Prostate gland (tissue), 2 donors: ENCODE data around the gene FCAR. TPM values are rescaled to one million over a fixed set of nuclear protein-coding genes. Genes with fewer than 3 reads are reported as not detected.
"Not testable (repeated sequence)": the region's sequence is repeated elsewhere in the genome, so short reads cannot be mapped to it uniquely, and the experiment has no call there.

ENCODE experiments used
- DNase-seq: peaks from one replicate; pipeline ENCODE4 v3.0.0-alpha.2; 2019; ENCODE audit warnings: low spot score
- H3K27ac ChIP-seq, 2 donors: fragments of 200-600 bp; sonication (generic); 2 replicates each; pipeline ENCODE4 v1.5.1; 2017 to 2019
- H3K27me3 ChIP-seq: fragments of 200-600 bp; sonication (generic); replicated peaks from 2 replicates; pipeline ENCODE4 v1.5.1; 2019; ENCODE audit not compliant: insufficient read depth
- H3K36me3 ChIP-seq, 2 donors: fragments of 200-600 bp; sonication (generic); 1 replicate in 1 of 2; 2 replicates in 1 of 2; pipeline versions ENCODE4 v1.5.1 to v1.8.1; 2017 to 2019
- H3K4me1 ChIP-seq: fragments of 200-600 bp; sonication (generic); replicated peaks from 2 replicates; pipeline ENCODE4 v1.5.1; 2019
- H3K4me3 ChIP-seq, 2 donors: fragments of 200-600 bp; sonication (generic); 2 replicates each; pipeline ENCODE4 v1.5.1; 2017 to 2019
- H3K9me3 ChIP-seq: fragments of 200-600 bp; sonication (generic); 2 replicates; pipeline ENCODE4 v1.5.1; 2017
- CTCF ChIP-seq, 4 experiments: fragments of 200-600 bp in 2 of 4; fragments of 450-650 bp in 2 of 4; sonication (generic) in 2 of 4; IDR thresholded peaks; 1 replicate in 3 of 4; 2 replicates in 1 of 4; pipeline ENCODE4 v1.5.1; 2016 to 2019; ENCODE audit warnings: antibody characterized with exemption in 4 of 4, mild to moderate bottlenecking in 2 of 4, moderate library complexity in 2 of 4
- POLR2A ChIP-seq: fragments of 450-650 bp; IDR thresholded peaks from one replicate; pipeline ENCODE4 v1.6.1; 2016; ENCODE audit warnings: antibody characterized with exemption, mild to moderate bottlenecking
- POLR2AphosphoS5 ChIP-seq: sonication (generic); formaldehyde crosslinking; IDR thresholded peaks from one replicate; pipeline ENCODE4 v1.6.1; 2017; ENCODE audit warnings: antibody characterized with exemption
- WGBS: methylation state at CpG from one replicate; pipeline ENCODE4 v1.1.5; 2018; 5-methylcytosine and 5-hydroxymethylcytosine counted together
- intact Hi-C: fragments of 100-400 bp; cut with DNase I; formaldehyde crosslinking; loops from one replicate; pipeline ENCODE4 v1.14.2; 2022
- total RNA-seq, 2 donors: library from RNA; depleted of rRNA; stranded (reverse); fragments of >200 nt; gene quantifications; one replicate each; pipeline ENCODE4 v1.1.0, GENCODE V29; 2016

FCAR gene
- total RNA-seq, 2 donors from 2014 or later: not detected

GRCh38 chr19:54906819-54907218 is 32.8 kb downstream of the FCAR start:
- Histone ChIP-seq H3K4me3 (no peak overlapping the region), H3K9me3 (no peaks in the 10 kb centered on the region), H3K4me1 (no peaks in the 10 kb centered on the region), H3K27ac (no peak overlapping the region), H3K27me3 (no peaks in the 10 kb centered on the region), H3K36me3 (no peaks in the 10 kb centered on the region)
- TF ChIP-seq POLR2A (no peak), POLR2AphosphoS5 (no peak), CTCF (IDR thresholded peaks at IDR 0.05) (no peak)
- WGBS: 84% methylated on average over 7 of the region's 7 CpGs
- no peak for DNase-seq
- intact Hi-C loops: no loop called here

GRCh38 chr19:54907899-54908298 is 33.9 kb downstream of the FCAR start:
- H3K4me1 ChIP-seq, H3K9me3 ChIP-seq, DNase-seq, H3K27me3 ChIP-seq, H3K4me3 ChIP-seq, H3K27ac ChIP-seq, H3K36me3 ChIP-seq, intact Hi-C loops: not testable (repeated sequence)
- 83% methylated on average over 4 of the region's 5 CpGs for WGBS

GRCh38 chr19:54916822-54917221 is 42.8 kb downstream of the FCAR start:
- Histone ChIP-seq H3K36me3 (no peaks in the 10 kb centered on the region), H3K4me3 (no peak overlapping the region), H3K27me3 (no peaks in the 10 kb centered on the region), H3K9me3 (no peaks in the 10 kb centered on the region), H3K27ac (no peak overlapping the region), H3K4me1 (no peaks in the 10 kb centered on the region)
- 76% methylated on average over 11 of the region's 11 CpGs for whole genome bisulfite sequencing
- TF ChIP-seq POLR2A (no peak), POLR2AphosphoS5 (no peak), CTCF (IDR thresholded peaks at IDR 0.05) (no peak)
- intact Hi-C loops: no loop called here
- no peak for DNase-seq

GRCh38 chr19:54918499-54918898 is 44.5 kb downstream of the FCAR start:
- no peak overlapping the region for H3K27ac ChIP-seq
- TF ChIP-seq CTCF (IDR thresholded peaks at IDR 0.05): no peak
- TF ChIP-seq POLR2AphosphoS5: no peak
- TF ChIP-seq POLR2A: no peak
- H3K36me3 ChIP-seq: no peaks in the 10 kb centered on the region
- WGBS: 86% methylated on average over 9 of the region's 9 CpGs
- no peaks in the 10 kb centered on the region for H3K9me3 ChIP-seq
- DNase-seq: no peak
- H3K4me1 ChIP-seq: no peaks in the 10 kb centered on the region
- no peak overlapping the region for H3K4me3 ChIP-seq
- intact Hi-C loops: no loop called here
- no peaks in the 10 kb centered on the region for H3K27me3 ChIP-seq

DNA sequence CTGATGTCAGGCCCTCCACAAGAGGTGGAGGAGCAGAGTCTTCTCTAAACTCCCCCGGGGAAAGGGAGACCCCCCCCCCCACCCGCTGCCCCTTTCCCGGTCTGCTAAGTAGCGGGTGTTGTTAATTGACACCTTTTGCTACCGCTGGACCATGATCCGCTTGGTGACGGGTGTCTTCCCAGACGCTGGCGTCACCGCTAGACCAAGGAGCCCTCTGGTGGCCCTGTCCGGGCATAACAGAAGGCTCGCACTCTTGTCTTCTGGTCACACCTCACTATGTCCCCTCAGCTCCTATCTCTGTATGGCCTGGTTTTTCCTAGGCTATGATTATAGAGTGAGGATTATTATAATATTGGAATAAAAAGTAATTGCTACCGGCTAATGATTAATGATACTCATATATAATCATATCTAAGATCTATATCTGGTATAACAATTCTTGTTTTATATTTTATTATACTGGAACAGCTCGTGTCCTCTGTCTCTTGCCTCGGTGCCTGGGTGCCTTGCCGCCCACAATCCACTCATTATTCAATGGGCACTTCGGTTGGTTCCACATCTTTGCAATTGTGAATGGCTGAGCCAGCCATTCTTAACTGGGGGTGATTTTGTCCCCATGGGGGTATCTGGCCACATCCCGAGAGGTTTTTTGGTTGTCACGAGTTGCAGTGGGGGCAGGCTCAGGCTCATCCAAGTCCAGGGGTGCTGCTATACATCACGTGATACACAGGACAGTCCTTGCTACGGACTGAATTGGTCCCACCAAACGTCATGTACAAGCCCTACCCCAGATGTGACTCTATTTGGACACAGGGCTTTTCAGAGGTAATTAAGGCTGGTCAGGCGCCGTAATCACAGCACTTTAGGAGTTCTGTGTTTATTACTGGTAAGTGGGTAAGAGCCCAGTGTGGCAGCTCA is 45.9 kb downstream of the FCAR start:
- DNase-seq, intact Hi-C loops, H3K36me3 ChIP-seq, H3K4me1 ChIP-seq, H3K27me3 ChIP-seq, H3K9me3 ChIP-seq, H3K4me3 ChIP-seq, H3K27ac ChIP-seq: not testable (repeated sequence)
- 30% methylated on average over 20 of the region's 24 CpGs for WGBS
- TF ChIP-seq CTCF (IDR thresholded peaks at IDR 0.05): peak in 3 of 4 experiments; percentile 11 to 52 (median 50)
